HUDEP-2 (cell line): ENCODE results near the gene HOXA9.

ENCODE experiments used
- DNase-seq, 76 experiments: peaks; one replicate each; lab custom pipeline; 2025; ENCODE audit not compliant: unreplicated experiment in 76 of 76; lab: John Stamatoyannopoulos, UW

HOXA9 gene

DNA sequence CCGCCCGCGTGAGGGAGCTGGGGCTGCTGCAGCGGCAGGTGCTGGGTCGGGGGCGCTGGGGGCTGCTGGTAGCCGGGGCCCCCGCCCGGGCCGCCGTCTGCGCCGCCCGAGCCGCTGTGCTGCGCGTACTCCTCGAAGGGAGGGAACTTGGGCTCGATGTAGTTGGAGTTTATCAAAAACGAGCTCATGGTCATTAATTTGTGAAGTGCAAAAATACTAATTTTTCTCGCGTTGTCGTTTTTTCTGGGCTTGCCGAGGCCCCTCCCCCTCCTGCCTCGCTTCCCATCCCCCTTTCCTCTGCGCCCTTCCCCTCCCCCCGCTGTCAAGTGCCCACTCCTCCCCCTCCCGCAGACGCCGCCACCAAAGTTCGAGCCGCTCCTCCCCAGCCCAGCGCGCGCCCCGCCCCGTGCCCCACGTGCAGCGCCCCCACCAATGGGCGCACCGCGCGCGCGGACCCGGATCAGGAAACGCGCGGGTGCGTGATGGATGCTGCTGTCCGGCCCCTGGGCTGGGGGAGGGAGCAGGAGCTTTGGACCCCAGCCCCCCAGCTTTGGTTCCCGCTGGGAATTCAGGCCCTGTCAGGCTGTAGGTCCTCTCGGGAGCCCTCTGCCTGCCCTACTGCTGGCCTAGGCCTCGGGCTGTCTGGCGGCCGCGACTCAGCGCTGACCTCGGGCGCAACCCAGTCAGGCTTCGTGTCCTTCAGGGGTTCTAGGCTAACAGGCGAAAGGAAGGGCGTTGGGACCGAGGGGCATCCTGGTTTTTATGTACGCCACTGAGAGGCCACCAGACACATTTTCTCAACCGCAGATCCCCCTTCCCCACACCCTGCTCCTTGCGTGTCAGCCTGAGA is 34.6 kb downstream of the HOXA9 start, which contains the start of gene HOXA4:
HOXA4 (minus strand) TSS at position 218 of the 850 bp plus-strand sequence; CDS start at position 194, 24 bp downstream.
- peak in 49 of 76 experiments; percentile 0 to 87 (median 44) for DNase-seq

- DNase-seq, result no peak
These were observed 35.4 kb downstream of the HOXA9 start for GRCh38 chr7:27129729-27130539.

DNA sequence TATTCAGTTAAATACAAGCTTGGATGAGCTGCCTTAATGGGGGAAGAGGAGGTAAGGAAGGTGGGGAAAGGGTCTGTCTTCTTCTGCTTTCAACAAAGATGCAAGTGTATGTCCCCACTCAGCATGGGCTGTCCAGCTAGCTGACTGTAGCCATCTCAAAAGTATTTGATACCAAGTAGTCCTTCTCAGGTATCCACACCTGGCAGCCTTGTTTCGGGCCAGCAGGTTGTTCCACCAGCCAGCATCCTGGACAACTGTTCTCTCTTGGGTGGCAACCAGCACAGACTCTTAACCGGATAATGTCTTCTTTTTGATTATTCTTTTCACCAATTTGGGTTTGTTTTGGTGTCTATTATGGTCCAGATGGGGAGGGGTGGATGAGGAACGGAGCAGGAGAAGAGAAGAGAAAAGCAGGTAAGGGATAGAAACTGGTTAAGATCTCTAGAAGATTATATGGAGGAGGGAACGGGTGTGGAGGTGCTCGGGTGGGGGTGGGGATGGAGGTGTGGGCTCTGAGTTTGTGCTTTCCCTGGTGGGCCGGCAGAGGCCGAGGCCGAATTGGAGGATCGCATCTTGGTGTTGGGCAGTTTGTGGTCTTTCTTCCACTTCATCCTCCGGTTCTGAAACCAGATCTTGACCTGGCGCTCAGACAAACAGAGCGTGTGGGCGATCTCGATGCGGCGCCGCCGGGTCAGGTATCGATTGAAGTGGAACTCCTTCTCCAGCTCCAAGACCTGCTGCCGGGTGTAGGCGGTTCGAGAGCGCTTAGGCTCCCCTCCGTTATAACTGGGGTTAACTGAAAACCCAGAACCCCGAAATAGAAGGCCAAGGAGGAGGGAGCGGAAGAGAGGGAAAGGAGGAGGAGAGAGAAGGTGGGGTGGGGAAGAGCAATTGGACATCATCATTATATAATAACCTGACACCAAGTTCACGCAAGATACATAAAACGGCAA is 36.3 kb downstream of the HOXA9 start:
- no peak for DNase-seq

DNA sequence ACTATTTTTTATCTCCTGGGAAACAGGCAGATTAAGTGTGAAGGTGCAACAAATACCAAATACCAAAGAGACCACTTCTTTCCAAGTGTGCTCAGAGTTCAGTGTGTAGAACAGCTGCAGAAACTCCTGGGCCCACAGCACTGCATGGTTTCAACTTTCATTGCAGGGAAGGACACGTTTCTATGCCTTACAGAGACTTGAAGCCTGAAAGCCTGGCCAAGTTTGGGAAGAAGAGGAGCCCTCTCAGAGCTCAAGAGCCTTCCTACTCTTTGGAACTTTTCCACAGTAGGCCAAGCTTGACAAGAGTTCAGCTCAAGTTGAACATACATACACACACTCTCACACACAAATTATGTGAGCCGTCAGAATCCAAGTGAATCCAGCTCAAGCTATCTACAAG is 37.3 kb downstream of the HOXA9 start:
- DNase-seq, result no peak

GRCh38 chr7:27126596-27127327 is 38.6 kb downstream of the HOXA9 start:
- no peak for DNase-seq

GRCh38 chr7:27125986-27126394 is 39.3 kb downstream of the HOXA9 start:
- DNase-seq, result no peak

DNA sequence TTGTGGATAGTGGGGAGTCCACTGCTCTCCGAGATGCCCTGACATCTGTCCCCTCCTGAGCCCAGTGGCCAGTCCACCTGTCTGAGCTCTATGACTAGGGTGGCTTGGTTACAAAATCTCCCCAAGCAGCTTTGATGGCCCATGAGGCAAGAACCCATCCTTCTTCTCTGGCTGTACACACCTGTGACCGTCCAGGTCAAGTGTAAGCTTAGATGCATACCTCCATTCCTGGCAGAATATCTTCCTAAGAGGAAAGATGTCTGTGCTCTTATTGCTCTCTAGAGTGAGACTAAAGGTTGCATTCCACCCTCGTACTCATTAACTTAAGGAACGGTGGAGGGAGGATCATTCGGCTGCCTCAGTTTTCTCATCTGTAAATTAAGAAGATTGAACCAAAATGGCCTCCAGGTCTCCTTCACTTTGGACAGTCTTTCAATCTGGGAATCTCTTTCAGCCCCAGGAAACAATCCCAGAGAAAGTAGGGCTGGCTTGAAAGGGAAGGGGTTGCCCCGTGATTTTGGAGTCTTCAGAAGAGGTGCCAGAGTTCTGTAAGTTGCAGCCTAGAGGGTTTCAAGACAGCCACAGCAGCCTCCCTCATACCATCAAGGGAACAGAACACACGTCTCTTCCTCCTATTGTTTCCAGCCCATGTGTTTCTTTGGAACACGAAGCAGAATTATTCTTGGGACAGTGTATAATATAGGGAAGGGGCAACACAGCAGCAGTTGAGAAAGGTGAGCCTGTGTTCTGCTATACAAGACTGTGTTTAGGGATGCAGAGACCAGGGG is 40.2 kb downstream of the HOXA9 start:
- no peak for DNase-seq

DNA sequence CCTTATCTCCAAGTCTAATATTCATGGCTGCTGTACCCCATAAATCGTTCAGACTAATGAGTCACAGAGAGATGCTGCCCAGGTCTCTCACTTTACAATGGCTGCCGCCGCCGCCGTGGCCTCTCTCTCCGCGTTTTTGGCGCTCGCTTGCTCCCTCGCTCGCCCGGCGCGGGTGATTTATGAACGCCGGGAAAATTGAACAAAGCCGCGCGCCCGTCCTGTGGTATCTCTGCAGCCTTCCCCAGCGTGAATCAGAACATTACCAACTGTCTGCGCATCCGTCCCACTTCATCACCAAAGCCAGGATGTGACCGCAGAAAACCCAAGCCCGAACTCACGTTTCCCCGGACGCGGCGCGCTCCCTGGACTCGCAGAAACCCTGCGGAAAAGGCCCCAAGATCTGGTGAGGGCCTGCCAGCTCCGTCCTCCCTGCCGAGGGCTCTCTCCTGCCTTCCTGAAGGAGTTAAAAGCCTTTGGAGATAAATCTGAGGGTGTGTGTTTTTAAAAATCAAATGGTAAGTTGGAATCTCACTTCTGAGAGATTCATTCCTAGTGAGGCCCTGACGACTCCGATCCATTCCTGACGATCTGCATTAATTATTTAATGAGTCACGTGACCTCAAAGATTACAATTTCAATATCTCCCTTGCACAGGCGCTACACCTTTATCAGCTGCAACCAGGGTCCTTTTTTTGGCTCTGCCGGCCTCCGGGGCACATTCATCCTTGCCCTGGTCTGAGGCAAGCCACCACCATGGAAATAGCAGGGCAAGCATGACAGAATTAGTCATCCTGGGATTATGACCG is 41.0 kb downstream of the HOXA9 start:
- no peak for DNase-seq

DNA sequence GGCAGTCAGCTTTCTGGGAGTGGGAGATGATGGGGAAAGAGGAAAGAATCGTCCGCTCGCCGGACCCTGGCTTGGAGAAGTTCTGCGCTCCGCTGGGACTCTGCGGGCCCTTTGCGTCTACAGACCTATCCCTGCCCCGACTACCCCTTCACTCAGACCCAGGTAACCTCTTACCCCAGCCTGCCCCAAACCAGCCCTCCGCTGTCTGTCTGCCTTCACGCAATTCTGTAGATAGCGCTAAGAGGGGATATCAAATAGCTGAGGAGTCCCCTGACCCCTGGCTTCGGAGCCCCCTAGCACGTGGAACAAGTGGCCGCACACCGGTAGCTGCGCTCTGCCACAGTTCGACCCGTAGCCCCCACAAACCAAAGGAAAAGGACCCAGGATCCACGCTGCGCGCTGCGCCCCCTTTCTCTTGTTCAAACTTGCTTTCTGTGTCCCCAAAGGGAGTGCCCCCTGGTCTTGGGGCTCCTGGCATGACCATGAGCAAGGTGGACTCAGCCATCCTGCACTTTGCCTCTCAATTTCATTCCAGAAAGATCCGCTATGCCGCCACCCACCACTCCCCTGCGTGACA is 41.8 kb downstream of the HOXA9 start:
- no peak for DNase-seq

- no peak for DNase-seq
These were observed 42.3 kb downstream of the HOXA9 start for GRCh38 chr7:27123007-27123476.

GRCh38 chr7:27122077-27122910 is 43.0 kb downstream of the HOXA9 start:
- DNase-seq, result no peak

DNA sequence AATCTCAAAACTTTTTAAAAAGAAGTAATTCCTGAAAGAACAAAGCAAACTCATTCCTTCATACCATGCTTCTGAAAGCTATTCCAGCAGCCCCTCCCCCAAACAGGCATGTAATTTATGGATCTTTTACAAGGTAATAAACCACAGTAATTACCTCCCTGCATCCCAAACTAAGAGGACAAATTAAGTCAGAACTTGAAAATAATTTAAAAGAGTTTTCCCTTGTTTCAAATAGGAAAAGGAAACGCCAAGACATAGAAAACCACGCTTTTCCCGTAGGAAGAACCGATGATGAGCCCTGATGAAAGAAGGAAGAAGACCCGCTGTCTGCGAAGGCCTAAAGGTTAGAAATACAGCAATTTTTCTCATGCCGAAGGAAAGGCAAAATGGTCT is 43.7 kb downstream of the HOXA9 start:
- DNase-seq, result no peak

- no peak for DNase-seq
These were observed 45.9 kb downstream of the HOXA9 start for GRCh38 chr7:27119412-27119911.

- DNase-seq, result no peak
These were observed 46.8 kb downstream of the HOXA9 start for GRCh38 chr7:27118580-27118979.

- DNase-seq, result no peak
These were observed 47.3 kb downstream of the HOXA9 start for GRCh38 chr7:27117887-27118491.
